Measurements from ENCODE around the gene OR52L1.
"Not testable (repeated sequence)": the region's sequence is repeated elsewhere in the genome, so short reads cannot be mapped to it uniquely, and the experiment has no call there.

OR52L1 gene

DNA sequence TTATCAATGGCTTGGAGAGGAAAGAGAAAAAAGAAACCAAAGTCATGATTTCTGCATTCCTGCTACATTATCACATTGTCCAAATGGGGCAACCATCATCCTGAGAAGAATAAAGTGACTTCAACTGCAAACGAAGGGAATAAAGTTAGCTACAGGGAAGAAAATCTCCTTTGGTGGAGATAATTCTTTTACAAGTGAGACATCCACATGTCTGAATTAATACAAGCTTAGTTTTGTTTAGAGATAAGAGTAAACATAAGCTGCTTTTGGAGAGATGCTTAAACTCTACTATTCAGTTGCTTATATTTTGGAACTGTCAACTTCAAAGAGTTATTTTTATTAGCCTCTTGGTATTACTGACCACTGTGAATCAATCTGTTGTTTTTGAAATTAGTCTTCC lies at the start of gene OR52L1:
OR52L1 (minus strand) TSS at position 101 of the 400 bp plus-strand sequence; CDS start at position 46, 55 bp downstream.
- DNase-seq (ENCODE audit: low read depth in 2 of 2), result no peak

DNA sequence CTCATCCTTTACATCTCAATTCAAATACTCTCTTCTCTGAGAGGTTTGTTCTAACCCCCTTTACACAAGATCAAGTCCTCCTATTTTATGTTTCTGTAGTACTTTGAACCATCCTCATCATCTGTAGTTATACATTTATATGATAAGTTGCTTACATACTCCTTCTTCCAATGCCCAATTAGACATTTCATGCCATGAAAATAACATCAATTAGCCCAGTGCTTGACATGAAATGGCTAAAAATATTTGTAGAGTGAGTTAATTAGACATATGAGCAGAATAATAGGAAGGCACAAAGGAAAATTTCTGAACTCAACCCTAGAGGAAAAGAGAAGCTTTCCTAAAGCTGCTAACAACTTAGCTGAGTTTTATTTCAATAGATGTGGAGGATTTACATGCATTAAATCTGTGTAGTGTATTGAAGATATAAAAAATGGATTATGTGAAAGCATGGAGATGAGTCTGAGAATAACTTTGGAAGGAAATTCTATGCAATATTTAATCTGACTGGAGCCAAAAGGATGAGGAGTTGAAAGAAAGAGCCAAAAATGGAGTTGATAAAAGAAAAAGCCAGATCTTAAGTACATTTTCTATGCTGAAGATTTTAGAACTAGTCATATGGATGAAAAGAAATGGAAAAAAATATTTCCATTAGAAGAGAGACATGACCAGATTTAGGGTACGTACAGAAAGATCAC lies 44.1 kb upstream of the OR52L1 start, which contains the start of gene OR56A1:
OR56A1 (minus strand) TSS at position 51 of the 698 bp plus-strand sequence. CDS start 3,066 bp downstream, outside the sequence.
- no peak for DNase-seq (ENCODE audit: low read depth in 2 of 2)

DNA sequence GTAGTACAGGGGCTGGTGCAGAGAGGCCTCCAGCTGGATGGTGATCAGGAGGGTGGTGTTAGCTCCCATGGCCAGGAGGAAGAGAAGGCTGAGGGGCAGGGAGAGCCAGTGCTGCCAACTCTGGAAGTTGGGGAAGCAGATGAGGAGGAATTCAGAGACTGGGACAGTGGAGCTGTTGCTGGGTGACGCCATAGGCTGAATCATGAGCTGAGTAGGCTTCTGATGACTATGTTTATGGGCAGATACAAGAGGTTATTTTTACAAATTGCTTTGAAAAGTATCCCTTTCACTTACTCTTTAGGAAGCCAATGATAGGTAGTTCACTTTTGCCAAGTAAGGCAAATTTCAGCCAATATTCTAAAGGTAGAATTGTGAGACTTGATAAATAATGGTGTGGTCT lies 40.7 kb upstream of the OR52L1 start:
- no peak for DNase-seq (ENCODE audit: low read depth in 2 of 2)

DNA sequence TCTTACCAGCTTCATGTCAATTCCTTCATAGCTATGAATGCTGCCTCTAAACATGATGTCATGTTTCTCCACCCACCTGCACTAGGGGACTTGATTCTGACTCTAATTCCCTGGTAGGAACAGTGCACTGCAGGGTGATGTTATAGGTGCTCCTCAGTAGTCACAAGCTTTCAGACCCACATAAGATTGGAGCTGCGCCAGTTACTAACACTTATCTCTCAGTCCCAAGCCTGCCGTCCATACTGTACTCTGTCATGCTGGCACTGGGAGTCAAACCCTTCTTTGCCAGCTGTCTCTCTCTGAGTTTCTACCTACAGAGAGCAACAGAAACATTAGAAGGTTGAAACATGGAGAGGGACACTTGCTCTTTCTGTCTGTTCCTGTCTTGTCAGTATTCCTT lies 38.3 kb upstream of the OR52L1 start:
- DNase-seq (ENCODE audit: low read depth in 2 of 2), result no peak

DNA sequence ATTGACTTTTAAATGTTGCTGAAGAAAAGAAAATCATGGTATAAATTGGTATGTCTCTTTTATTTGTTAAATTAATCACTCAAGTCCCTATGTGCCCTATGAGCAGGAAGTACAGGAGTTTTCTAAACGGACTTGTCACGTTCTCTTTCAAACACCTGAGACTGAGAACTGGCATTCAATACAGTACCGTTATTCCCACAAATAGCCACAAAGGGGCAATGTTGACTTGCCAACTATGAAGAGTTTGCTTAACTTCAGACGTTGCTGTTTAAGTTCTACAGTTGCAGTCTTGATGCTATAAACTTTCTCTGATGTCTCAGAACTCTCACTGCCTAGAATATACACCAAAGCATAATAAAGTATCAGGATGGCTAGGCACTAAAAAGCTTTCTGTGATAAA lies 36.2 kb upstream of the OR52L1 start:
- DNase-seq (ENCODE audit: low read depth in 2 of 2), result no peak

DNA sequence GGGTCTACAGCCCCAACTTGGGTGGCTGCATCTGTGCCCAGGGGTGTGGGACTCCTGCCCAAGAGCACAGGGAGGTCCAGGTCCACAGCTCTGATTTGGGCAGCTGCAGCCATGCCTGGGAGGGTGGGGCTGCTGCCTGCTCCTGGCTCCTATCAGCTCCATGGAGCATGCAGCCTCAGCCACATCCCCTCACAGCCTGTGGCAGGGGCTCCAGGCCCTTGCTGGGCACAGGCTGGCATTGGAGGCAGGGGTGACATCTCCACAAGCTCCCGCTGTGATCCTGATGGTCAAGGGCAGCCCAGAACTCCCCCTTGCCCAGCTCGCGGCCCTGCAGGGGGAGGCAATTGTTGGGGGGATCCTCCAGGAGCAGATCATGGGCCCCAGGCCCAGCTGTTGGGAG lies 26.3 kb upstream of the OR52L1 start:
- no peak for DNase-seq (ENCODE audit: low read depth in 2 of 2)

DNA sequence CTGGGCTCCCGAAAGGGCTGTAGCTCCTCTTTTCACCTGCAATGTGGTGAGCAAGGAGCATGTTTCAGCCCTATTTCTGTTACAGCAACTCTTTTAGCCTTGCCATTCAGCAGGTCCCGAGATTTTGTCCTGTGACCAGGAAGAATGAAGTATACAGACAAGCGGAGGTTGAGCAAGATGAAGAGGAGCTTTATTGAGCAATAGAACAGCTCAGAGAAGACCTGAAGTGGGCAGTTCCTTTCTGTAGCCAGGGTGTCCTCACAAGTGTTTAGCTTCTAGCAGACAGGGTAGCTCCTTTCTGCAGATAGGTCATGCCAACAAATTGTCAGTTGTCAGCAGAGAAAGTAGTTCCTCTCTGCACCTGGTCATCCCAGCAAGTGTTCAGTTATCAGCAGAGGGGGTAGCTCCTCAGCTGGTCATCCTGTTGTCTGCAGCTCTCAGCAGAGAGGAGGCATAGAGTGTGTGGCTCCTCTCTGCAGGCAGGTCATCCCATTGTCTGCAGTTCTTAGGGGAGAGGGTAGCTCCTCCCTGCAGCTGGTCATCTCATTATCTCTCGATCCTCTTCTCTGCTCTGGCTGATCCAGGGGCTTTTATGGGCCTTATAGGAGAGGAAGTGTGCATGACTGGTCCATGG lies 25.4 kb upstream of the OR52L1 start:
- DNase-seq (ENCODE audit: low read depth in 2 of 2), result no peak

DNA sequence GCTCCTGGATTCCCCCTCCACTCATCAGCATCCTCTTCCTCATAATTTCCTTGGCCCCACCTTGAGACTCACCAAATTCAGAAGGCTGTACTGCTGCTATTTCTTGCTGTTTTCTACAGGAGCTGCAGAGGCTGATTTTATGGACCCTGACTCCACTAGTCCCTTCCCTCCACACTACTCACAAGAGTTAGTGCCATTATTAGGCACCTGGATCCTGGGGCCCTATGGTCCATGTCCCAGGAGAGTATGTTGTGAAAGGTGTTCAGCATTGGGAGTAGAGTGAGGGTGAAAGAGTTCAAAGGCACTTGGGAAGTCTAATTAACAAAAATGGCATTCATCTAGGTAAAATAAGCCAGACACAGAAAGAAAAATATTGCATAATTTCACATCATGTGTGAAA lies 20.1 kb upstream of the OR52L1 start, which contains the start of gene OR56A4:
OR56A4 (minus strand) TSS at position 101 of the 400 bp plus-strand sequence. CDS start 3,954 bp downstream, outside the sequence.
- no peak for DNase-seq (ENCODE audit: low read depth in 2 of 2)

DNA sequence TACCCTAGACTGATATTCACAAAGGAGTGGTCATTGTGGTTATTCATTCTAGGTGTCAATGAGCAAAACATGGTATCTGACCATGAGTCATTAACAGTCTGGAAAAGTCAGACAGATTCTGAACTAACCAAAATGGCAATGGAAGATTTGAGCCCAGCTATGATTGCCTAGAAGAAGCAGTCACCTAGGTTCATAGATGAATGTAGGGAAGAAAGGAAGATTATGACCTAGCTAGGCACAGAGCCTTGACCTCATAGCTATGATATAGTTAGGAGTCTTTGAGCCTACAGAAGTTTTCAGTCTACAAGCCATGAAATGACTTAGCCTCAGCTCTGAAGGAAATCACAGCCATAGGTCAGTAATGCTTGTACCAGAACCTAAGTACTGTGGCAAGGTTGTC lies 19.6 kb upstream of the OR52L1 start:
- DNase-seq (ENCODE audit: low read depth in 2 of 2), result no peak

DNA sequence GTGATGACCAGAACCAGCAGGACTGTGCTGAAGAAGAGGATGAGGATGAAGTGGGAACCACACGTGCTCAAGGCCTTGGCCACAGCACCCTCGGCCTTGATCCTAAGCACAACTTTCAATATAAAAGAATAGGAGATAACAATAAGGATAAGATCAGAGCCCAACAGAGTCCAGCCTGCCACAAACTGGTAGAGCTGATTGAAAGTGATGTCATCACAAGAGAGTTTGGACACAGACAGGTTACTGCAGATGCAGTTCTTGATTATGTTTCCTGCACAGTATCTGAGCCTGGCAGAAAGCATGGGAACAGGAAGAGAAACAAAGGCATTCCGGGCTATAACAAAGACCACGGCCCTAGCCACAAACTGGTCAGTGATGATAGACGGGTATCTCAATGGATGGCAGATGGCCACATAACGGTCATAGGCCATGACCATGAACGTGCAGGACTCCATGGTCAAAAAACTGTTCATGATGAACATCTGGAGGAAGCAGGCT lies 15.5 kb upstream of the OR52L1 start:
- no peak for DNase-seq (ENCODE audit: low read depth in 2 of 2)

DNA sequence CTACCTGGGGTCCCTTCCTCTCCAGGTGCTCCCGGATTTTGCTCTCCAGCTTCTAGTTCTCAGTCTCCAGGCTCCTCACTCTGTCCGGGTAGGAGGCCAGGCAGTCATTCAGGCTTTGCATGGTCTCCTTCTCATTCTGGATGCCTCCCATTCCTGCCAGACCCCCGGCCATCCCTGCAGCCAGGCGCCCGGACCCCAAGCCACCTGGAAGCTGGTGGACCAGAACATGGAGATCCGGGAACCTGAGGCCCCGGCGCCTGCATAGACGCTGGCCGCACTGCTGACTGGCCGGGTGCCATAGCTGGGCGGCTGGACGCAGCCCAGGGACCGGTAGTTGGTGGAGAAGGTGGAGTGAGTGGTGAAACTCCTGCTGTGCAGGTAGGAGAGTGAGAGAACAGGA lies 8.0 kb upstream of the OR52L1 start:
- no peak for DNase-seq (ENCODE audit: low read depth in 2 of 2)

DNA sequence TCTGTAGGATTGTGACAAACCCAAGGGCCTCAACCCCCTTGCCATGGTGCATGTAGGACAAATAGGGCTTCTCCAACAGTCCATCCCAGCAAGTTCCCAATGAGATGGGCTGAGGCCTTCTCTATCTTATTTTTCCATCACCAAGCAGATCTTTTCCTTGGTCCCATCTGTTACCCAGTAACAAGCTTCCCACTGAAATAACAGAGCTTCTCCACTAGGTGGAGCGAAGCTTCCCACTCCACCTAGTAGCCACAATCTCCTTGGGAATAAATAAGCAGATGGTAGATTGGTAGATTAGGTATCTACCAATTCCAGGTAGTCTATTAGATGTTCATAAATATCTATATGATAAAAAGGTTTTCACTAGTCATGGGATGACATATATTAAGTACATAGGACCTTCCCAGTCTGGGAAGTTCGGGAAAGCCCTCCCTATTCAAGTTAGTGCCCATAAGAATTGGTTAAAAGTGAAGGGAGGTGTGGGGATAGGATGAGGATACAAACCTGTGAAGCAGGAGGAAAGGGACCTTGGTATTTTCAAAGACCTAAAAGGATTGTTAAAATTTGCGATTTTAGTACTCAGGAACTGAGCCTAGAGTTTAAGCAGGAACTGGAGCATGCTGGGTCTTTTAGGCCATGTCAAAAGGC lies 5.9 kb upstream of the OR52L1 start:
- no peak for DNase-seq (ENCODE audit: low read depth in 2 of 2)

DNA sequence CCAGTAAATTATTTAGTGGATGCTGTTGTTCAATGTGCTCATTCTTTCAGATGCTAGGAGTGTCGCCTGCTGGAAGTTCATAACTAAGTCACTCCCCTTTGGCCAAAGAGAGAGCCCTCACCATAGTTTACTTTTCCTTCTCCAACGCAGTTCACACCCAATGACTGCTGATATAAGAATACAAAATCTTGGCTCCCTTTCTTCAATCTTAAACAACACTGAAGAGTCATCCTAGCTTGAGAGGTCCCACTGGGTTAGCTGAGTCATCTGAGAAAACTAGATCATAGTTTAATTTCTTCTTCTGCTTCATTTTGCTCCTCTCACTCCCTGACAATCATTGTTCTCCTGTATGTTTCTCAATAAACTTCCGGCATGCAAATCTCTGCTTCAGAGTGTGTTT lies 5.4 kb upstream of the OR52L1 start:
- DNase-seq (ENCODE audit: low read depth in 2 of 2), result no peak

DNA sequence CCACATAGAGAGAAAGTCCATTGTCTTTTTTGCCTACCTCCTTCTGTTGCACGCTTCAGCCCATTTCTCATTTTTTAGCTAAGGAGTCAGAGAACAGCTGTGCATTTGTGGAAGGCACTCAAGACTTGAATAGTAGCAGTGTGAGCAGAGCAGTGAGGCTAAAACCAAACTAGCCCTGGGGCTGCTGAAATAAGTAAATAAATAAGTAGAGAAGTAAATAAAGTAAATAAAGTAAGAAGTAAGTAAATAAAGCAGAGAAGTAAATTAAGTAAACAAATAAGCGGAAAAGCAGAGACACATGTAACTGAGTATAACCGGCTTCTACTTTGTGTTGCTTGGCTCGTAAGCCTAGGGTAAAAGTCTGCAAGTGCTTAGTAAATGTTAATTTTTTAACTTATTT lies 2.4 kb upstream of the OR52L1 start:
- DNase-seq (ENCODE audit: low read depth in 2 of 2), result no peak

DNA sequence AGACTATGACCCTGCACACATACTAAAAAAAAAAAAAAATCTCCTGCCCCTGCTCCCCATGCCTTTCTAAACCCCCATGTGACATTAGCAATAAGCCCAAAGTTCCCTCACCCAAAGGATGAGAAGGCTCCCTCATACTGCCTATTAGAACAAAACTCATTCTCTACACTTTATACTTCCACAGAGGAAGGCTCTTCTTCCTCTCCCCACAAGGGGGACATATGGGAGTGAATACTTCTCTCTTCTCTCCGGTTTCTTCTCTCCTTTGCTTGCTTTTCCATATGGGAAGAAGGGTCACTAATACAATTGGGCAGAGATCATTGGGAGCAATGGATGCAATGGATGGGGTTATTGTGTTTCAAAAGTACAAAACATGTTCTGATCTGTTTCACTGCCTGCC lies 3.3 kb downstream of the OR52L1 start:
- DNase-seq (ENCODE audit: low read depth in 2 of 2), result no peak

DNA sequence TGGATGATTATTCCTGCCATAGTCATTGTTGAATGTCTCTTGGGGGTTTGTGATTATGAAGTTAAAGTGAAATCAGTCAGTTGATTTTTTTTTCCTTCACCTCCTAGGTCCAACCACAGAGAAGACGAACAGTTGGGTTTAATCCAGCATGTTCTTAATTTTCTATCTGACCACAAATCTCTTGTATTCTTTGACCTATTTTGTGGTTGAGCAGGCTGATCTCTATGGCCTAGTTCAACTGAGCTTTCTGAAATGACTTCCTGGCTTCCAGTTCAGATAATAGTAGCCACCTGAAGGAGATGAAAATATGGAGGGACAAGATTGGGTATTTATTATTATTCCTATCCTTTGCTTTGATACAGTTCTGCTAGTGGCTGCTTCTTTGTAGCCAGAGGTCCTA lies 13.3 kb downstream of the OR52L1 start:
- no peak for DNase-seq (ENCODE audit: low read depth in 2 of 2)

DNA sequence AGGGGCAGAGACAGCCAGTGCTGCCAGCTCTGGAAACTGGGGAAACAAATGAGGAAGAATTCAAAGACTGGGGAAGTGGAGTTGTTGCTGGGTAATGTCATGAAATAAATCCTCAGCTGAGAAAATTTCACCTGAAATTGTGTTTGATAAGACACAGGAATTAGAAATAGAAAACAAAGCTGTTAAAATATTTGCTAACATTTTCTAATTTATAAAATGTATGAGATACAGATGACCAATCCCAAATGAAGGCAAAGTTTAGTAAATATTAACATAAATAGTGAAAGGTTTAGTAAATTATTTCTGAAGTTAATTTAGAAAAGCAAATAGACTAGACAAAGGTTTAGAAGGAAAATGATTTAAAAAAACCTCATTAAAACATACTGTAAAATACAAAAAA lies 18.4 kb downstream of the OR52L1 start, which contains the start of gene OR56A5:
OR56A5 (minus strand) TSS at position 101 of the 400 bp plus-strand sequence; CDS start at position 101, 0 bp downstream.
- DNase-seq (ENCODE audit: low read depth in 2 of 2), result no peak

DNA sequence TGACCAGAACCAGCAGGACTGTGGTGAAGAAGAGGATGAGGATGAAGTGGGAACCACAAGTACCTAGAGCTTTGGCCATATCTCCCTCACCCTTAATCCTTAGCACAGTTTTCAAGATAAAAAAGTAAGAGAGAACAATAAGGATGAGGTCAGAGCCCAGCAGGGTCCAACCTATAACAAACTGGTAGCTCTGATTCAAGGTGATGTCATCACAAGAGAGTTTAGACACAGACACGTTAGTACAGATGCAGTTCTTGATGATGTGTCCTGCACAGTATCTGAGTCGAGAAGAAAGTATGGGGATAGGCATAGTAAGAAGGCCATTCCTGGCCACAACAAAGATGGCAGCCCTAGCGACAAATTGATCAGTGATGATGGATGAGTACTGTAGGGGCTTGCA lies 19.1 kb downstream of the OR52L1 start:
- DNase-seq (ENCODE audit: low read depth in 2 of 2), result no peak

DNA sequence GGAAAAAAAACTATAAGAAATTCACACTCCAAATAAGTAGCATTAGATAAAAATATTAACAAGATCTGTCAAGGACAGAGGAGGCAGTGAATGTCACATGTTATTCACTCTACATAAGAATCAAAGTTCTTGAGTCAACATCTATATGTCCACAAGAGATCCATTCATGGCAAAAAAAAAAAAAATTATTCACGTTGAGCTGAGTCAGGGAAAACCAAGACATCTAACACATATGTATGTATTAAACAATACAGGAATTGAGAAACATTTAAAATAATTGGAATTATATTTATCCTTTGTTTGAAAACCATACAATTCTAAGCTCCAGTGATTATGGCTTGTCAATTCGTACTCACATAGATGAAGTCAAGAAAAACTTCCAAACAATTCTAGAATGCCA lies 19.8 kb downstream of the OR52L1 start:
- DNase-seq (ENCODE audit: low read depth in 2 of 2), result no peak

DNA sequence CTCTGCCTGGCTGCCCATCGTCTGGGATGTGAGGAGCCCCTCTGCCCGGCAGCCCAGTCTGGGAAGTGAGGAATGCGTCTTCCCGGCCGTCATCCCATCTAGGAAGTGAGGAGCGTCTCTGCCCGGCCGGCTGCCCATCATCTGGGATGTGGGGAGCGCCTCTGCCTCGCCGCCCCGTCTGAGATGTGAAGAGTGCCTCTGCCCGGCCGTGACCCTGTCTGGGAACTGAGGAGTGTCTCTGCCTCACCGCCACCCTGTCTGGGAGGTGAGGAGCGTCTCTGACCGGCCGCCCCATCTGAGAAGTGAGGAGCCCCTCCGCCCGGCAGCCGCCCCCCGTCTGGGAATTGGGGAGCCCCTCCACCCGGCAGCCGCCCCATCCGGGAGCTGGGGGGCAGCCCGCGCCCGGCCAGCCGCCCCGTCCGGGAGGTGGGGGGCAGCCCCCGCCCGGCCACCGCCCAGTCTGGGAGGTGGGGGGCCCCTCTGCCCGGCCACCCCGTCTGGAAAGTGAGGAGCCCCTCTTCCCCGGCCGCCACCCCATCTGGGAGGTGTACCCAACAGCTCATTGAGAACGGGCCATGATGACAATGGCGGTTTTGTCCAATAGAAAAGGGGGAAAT lies 26.0 kb downstream of the OR52L1 start:
- not testable (repeated sequence) for DNase-seq (ENCODE audit: low read depth in 2 of 2)

DNA sequence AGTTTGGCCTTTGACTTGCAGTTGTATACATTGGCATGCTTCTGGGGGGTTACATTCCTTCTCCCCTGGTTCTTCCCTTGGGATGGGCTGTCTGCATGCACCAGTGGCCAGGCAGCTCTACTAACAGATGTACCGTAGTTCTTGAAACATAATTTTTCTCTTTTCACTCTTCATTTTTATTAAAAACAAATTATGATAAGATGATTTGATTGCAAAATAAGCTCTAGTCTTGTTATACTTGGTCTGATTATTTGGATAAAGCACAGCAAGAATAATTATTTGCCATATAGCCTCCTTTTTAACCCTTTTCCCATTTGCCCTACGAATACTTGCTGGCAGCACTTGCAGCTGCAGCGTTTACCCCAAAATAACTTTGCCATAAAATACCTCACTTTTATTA lies 31.2 kb downstream of the OR52L1 start:
- DNase-seq (ENCODE audit: low read depth in 2 of 2), result no peak

DNA sequence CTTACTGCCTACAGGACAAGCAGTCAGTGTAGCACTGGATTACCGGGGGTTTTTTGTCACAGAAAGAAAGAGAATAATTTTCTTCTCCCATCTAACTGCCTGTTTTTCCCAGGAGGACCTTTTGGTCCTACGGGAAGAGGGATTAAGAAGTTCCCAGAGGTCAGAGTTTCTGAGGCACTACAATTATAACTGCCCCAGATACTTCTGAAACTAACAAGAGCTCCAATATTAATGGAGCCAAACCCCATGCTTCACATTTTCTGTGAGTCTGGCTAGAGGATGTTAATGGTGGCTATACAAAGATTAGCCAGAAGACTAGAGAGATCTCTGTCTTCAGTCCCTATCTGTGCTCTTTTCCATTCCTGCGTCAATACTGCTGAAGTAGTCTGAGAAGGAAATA lies 44.8 kb downstream of the OR52L1 start, which contains the start of gene OR56A3:
OR56A3 (plus strand) TSS at position 301 of the 400 bp plus-strand sequence. CDS start 5,096 bp downstream, outside the sequence.
- DNase-seq (ENCODE audit: low read depth in 2 of 2), result no peak
